NK-92 treated with Interleukin-12 subunit alpha and Interleukin-12 subunit beta, amount 100 ng/mL, for 24 hours (cell line): ENCODE measurements around the gene TMEM253.
A peak's percentile ranks its signal among the peaks of the same experiment; 100 is the strongest.

Source experiments
- DNase-seq: peaks from one replicate; lab custom pipeline; 2025; lab: John Stamatoyannopoulos, UW

TMEM253 gene

DNA sequence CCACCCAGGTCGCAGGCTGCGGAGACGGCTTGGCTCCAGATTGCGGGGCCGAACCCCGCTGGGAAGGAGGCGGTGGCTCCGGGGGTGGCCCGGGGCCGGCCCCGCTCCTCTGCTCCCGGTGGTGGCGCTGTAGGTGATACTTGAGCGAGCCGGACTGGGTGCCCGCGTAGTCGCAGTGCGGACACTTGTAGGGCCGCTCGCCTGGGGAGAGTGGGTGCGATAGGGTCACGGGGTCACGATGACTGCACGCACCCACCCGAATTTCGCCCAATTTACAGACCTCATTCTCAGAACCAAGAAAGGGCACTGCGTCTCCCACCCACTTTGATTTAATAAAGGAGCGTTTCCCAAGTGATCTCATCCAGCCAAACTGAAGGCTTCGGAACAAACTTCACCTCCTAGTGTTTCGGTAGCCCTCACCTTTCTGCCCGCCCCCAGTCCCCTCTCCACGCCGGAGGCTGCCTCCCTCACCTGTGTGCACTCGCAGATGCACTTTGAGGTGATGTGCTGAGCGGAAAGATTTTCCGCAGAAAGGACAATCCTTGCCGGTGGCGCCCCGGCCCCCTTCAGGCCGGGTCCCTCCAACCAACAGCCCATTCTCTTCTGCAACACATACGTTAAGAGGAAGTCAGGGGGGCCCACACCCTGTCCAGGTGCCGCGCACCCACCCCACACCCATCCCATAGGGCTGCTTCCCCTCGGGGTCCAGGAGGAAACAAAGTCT lies 9.8 kb upstream of the TMEM253 start:
- no peak for DNase-seq

- DNase-seq = no peak
These were observed 9.0 kb upstream of the TMEM253 start for GRCh38 chr14:21091821-21092272.

GRCh38 chr14:21092273-21093011 lies 8.4 kb upstream of the TMEM253 start:
- DNase-seq = peak; percentile 63

GRCh38 chr14:21093018-21093417 lies 7.8 kb upstream of the TMEM253 start:
- no peak for DNase-seq

DNA sequence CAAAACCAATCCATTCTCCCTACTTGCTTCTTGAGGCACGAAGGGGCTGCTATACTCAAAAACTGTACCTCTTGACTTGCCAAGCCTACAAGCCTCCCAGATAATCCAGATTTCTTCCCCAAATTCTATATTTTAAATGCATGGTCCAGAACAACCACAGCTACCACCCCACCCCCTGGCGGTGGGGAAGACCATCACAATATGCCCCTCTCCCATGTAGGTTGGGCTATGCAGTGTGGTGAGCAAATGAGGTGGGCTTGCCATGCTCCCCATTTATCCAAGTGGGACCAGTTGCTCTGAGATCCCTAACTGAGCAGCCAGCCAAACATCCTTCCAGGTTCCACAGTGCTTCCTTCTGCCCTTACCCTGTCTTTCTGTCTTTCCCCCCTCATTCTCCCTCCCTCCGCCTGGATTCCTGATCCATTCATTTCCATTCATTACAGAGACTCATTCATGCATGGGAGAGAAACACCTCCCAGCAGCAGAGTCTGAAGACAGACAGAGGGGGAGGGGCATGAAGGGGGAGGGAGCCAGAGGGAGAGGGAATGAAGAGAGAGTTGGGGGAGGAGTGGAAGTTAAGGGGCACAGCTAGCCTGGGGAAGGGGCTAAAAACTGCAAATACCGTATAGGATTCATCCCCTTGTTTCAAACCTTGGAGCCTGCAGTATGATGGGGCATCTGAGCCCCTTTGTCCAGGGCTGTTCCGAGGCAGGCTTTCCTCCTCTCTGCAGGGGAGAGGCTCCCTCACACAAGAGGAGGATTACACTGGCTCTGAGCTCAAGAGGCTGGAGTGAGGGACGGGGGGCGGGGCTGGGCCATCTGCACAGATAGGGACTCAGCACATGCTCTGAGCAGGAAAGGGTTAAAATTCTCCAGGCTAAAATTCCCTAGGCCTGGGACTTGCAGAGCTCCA lies 6.8 kb upstream of the TMEM253 start:
- no peak for DNase-seq

- DNase-seq = no peak
These were observed 5.2 kb upstream of the TMEM253 start for GRCh38 chr14:21095430-21096205.

GRCh38 chr14:21096438-21096837 lies 4.4 kb upstream of the TMEM253 start:
- no peak for DNase-seq

GRCh38 chr14:21096978-21097635 lies 3.8 kb upstream of the TMEM253 start:
- no peak for DNase-seq

GRCh38 chr14:21097636-21098075 lies 3.2 kb upstream of the TMEM253 start:
- DNase-seq = no peak

GRCh38 chr14:21098076-21098891 lies 2.6 kb upstream of the TMEM253 start, which contains the start of gene ZNF219:
Gene ZNF219 (minus strand): TSS chr14:21098655. CDS start chr14:21093591, 5,064 bp downstream.
- no peak for DNase-seq

DNA sequence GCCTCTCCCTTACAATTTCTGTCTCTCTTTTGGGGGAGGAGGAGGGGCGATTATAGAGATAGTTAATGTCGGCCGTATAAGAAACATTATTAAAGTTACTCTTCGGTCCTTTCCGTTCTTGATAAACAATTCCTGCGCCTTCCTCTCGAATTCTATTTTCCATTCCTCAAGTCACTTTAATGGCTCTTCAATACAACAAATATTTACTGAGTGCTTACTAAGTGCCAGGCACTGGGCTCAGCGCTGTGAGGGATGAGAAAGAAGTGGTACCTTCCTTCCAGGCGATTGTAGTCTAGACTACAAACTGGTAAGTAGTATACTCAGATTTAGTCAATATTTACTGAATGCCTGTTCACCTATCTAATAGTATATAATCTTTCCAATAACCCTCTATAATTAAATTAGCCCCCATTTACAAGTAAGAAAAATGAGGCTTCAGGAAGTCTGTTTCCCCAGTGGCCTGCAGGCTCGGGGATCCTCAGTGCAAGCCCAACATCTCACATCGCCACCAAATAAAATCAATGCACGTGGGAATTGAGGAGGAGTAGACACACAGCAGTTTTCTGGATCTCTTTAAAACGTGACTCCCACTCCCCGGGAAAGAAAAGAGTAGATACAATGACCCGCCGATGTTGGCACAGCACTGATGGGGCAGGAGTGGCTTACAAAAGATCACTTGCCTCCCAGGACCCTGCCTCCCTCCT lies 1.8 kb upstream of the TMEM253 start:
- DNase-seq = no peak

DNA sequence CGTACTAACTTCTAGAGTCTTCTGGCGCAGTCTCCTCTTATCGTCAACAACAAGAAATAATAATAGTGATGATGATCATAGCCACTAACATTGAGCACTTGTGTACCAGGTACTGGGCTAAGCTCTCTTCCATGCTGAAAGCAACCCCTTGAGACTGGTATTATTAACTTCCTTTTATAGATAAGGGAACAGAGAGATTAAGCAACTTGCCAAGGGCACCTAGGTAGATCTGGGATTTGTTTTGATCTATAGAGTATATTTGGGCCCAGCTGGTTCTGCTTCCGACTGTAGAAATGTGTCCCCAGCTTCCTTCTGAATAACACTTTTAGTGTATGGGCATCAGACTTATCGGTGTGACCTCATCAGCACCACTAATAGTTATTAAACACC lies 1.3 kb upstream of the TMEM253 start:
- no peak for DNase-seq

GRCh38 chr14:21101802-21102413 lies 1.0 kb downstream of the TMEM253 start:
- DNase-seq = no peak

GRCh38 chr14:21102521-21103410 lies 1.9 kb downstream of the TMEM253 start:
- no peak for DNase-seq

DNA sequence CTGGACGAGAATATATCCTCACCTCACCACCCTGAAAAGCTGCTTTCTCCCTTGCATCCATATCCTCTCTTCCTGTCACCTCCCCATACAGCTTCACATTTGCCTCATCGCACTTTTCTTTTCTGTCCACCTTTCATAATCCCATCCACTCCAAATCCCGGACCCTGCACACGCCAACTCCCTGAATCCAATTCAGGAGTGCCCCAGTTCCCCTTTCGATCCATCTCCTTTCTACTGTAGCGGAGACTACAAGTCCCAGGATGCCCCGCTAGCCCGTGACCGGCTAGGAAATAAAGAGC lies 2.5 kb downstream of the TMEM253 start:
- no peak for DNase-seq

DNA sequence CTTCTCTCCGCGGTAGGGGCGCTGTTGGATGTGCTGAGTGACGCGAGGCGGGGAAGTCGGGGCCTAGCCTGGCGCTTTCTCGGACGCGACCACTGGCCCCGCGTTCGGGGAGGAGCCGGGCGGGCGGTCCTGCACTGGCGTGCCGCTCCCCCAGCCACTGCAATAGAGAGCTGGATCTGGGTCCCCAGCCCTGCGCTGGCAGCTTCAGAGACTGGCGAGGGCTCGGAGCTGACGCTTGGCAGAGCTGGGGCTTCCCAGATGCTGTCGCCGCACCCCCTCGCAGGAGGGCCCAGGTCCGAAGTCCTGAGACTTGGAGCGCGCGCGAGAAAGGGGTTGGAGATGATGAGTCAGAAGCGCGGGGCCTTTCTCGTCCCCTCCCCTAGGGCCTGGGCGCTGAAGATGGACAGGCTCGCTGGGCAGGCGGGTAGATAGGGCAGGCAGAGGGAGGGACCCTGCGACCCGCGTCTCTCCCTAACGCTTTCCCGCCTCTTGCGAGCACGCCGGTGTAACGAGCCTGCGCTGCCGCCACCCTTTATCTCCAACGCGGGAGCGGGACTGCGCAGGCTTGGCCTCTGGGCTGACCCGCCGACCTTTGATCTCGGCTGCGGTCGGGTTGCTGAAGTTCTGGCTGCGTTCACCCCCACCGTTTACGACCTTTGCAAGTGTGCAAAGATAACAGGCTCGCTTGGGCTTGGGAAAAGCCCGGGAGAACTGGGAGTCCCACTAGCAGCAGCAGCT lies 3.0 kb downstream of the TMEM253 start:
- DNase-seq = peak; percentile 91

GRCh38 chr14:21104448-21105060 lies 3.7 kb downstream of the TMEM253 start:
- DNase-seq = peak; percentile 43
